GM18907 (cell line): ENCODE measurements around the gene CD300H.

ENCODE experiments used
- ATAC-seq: cut with Tn5 transposase; IDR thresholded peaks from one replicate; pipeline ENCODE4 v1.9.1; 2021; ENCODE audit warnings: mild to moderate bottlenecking, moderate library complexity; ENCODE audit not compliant: unreplicated experiment

CD300H gene

GRCh38 chr17:74512036-74512435 is 55.3 kb downstream of the CD300H start:
- ATAC-seq: no peak
